GM18873 (cell line): ENCODE data around the gene NPM1.
"Not testable (repeated sequence)": the region's sequence is repeated elsewhere in the genome, so short reads cannot be mapped to it uniquely, and the experiment has no call there.

Source experiments
- ATAC-seq: cut with Tn5 transposase; IDR thresholded peaks from one replicate; pipeline ENCODE4 v1.9.1; 2021; ENCODE audit warnings: mild to moderate bottlenecking, moderate library complexity, moderate number of reproducible peaks; ENCODE audit not compliant: unreplicated experiment, low FRiP score

Gene NPM1, protein sequence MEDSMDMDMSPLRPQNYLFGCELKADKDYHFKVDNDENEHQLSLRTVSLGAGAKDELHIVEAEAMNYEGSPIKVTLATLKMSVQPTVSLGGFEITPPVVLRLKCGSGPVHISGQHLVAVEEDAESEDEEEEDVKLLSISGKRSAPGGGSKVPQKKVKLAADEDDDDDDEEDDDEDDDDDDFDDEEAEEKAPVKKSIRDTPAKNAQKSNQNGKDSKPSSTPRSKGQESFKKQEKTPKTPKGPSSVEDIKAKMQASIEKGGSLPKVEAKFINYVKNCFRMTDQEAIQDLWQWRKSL

GRCh38 chr5:171387345-171387969 lies at the start of gene NPM1:
Gene NPM1 (plus strand): TSS chr5:171387849. CDS start chr5:171387949, 100 bp downstream.
- peak; percentile 78 for ATAC-seq

DNA sequence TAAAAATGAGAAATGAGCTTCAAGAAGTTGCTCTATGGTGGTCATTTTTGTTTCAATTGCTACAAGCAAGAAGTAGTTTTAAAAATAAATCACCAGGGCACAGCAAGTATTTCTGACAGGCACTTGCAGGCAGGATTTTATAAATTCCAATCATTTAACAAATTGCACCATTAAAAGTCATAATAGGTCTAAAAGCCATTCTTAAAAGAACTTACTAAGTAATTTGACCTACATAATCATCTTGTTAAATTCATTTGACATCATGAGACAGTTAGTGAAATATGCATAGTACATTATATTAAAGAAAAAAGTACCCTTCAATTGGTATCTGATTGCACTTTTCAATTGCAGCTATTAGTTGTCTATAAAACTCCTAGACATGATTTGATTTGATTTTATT lies 47.6 kb upstream of the NPM1 start:
- no peak for ATAC-seq

DNA sequence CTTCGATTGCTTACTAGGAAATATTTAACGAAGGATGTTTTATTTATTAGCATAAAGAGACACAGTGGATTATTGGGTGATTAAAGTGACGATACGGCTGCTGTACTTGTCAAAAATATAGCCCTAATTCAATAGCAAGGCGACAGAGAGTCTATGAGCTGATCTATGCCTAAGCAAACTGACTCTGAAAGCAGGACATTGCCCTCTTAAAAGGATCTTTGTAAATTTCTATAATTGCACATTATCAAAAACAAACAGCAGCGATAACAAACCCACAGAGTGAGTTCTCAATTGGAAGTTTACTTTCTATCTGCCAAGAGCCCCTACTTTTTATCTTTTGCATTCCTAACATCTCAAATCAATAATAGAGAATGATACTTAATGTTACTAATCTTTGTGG lies 47.2 kb upstream of the NPM1 start:
- ATAC-seq = no peak

GRCh38 chr5:171342362-171343111 lies 45.1 kb upstream of the NPM1 start:
- ATAC-seq = no peak

- ATAC-seq = no peak
Observed at GRCh38 chr5:171344936-171345608, 42.6 kb upstream of the NPM1 start.

GRCh38 chr5:171351536-171352073 lies 36.0 kb upstream of the NPM1 start:
- no peak for ATAC-seq

- peak; percentile 84 for ATAC-seq
Observed at GRCh38 chr5:171355302-171355724, 32.3 kb upstream of the NPM1 start.

GRCh38 chr5:171357843-171358242 lies 29.8 kb upstream of the NPM1 start:
- no peak for ATAC-seq

DNA sequence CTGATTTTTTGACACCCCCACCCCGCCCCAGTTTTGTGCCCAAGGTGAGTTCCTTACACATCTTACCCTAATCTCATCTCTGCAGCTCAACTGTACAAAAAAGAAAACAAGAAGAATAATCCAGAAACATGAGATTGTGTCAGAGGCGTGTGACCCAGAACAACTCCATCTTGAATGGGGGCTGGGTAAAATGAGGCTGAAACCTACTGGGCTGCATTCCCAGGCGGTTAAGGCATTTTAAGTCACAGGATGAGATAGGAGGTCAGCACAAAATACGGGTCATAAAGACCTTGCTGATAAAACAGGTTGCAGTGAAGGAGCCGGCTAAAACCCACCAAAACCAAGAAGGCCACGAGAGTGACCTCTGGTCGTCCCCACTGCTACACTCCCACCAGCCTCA lies 26.5 kb upstream of the NPM1 start:
- not testable (repeated sequence) for ATAC-seq

- not testable (repeated sequence) for ATAC-seq
Observed at GRCh38 chr5:171363249-171363648, 24.4 kb upstream of the NPM1 start.

- ATAC-seq = peak; percentile 62
Observed at GRCh38 chr5:171363846-171364245, 23.8 kb upstream of the NPM1 start.

GRCh38 chr5:171365351-171365750 lies 22.3 kb upstream of the NPM1 start:
- no peak for ATAC-seq

DNA sequence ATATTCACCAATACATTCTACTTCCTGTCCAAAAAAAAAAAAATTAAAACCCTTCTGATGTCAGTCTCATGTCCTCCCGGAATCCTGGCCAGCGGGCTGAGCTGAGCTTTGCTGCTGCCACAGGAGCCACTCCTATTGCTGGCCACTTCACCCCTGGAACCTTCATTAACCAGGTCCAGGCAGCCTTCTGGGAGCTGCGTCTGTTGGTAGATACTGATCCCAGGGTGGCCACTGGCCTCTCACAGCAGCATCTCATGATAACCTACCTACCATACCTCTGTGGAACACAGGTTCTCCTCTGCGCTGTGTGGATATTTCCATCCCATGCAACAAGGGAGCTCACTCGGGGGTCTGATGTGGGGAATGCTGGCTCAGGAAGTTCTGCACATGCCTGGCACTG lies 21.0 kb upstream of the NPM1 start:
- no peak for ATAC-seq

GRCh38 chr5:171367424-171368370 lies 20.0 kb upstream of the NPM1 start:
- ATAC-seq = no peak

DNA sequence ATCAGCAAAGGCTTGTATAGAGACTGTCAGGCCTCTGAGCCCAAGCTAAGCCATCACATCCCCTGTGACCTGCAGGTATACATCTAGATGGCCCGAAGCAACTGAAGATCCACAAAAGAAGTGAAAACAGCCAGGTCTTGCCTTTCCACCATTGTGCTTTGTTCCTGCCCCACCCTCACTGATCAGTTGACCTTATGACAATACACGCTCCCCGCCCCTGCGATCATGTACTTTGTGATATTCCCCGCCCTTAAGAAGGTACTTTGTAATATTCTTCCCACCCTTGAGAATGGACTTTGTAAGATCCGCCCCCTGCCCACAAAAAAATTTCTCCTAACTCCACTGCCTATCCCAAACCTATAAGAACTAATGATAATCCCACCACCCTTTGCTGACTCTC lies 18.6 kb upstream of the NPM1 start:
- ATAC-seq = no peak

GRCh38 chr5:171369898-171370297 lies 17.8 kb upstream of the NPM1 start:
- no peak for ATAC-seq

GRCh38 chr5:171370881-171371280 lies 16.8 kb upstream of the NPM1 start:
- ATAC-seq = not testable (repeated sequence)

GRCh38 chr5:171371326-171371725 lies 16.3 kb upstream of the NPM1 start:
- no peak for ATAC-seq

DNA sequence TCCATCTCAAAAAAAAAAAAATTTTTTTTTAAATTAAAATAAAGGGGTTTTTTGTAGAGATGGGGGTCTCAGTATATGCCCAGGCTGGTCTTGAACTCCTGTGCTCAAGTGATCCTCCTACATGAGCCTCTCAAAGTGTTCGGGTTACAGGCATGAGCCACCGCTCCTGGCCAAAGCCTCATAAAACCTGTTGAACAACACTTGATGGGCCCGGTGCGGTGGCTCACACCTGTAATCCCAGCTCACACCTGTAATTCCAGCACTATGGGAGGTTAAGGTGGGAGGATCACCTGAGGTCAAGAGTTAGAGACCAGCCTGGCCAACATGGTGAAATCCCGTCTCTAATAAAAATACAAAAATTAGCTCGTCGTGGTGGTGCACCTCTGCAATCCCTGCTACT lies 7.7 kb upstream of the NPM1 start:
- ATAC-seq = no peak

DNA sequence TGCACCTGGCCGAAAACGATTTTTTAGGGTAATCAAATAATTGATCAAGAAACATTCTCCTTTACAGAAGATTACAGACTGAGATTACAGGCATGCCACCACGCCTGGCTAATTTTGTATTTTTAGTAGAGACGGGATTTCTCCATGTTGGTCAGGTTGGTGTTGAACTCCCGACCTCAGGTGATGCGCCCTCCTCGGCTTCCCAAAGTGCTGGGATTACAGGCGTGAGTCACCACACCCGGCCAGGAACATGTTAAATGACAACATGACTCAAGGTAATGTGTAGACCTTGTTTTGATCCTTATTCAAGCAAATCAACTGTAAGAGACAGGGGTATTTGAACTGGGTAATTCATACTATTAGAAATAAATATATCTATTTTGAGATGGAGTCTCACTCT lies 3.2 kb upstream of the NPM1 start:
- ATAC-seq = not testable (repeated sequence)
